ENCODE results near the gene SRD5A3.

GRCh38 chr4:55358246-55358645 is 12.2 kb downstream of the SRD5A3 start:
- no peak for TF ChIP-seq POLR2A (IDR thresholded peaks at IDR 0.05)
- TF ChIP-seq, protein P1, sequence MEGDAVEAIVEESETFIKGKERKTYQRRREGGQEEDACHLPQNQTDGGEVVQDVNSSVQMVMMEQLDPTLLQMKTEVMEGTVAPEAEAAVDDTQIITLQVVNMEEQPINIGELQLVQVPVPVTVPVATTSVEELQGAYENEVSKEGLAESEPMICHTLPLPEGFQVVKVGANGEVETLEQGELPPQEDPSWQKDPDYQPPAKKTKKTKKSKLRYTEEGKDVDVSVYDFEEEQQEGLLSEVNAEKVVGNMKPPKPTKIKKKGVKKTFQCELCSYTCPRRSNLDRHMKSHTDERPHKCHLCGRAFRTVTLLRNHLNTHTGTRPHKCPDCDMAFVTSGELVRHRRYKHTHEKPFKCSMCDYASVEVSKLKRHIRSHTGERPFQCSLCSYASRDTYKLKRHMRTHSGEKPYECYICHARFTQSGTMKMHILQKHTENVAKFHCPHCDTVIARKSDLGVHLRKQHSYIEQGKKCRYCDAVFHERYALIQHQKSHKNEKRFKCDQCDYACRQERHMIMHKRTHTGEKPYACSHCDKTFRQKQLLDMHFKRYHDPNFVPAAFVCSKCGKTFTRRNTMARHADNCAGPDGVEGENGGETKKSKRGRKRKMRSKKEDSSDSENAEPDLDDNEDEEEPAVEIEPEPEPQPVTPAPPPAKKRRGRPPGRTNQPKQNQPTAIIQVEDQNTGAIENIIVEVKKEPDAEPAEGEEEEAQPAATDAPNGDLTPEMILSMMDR (IDR thresholded peaks at IDR 0.05), result no peak

All from body of pancreas (tissue), 4 donors.